Endothelial cell of umbilical vein (primary cell): ENCODE measurements around the gene PAX9. TPM values are rescaled to one million over a fixed set of nuclear protein-coding genes. Genes with fewer than 3 reads are reported as not detected.

Experiments
- BruUV-seq: library from RNA; stranded (reverse); fragments of 400-500 nt; replicated peaks from 2 replicates; lab custom pipeline; 2021; lab: Mats Ljungman, UMichigan
- CTCF ChIA-PET: fragments of 300-600, 350-600 bp; sonication (Branson Sonifier 250); formaldehyde crosslinking; loops from one replicate; lab custom pipeline; 2021; ENCODE audit warnings: antibody characterized with exemption, inconsistent platforms; lab: Charles Lee
- POLR2A ChIA-PET: fragments of 300-600, 350-600 bp; sonication (Branson Sonifier 250); formaldehyde crosslinking; loops from one replicate; lab custom pipeline; 2021; ENCODE audit warnings: antibody characterized with exemption, inconsistent platforms; lab: Charles Lee
- DNase-seq: peaks from one replicate; pipeline ENCODE4 v3.0.0-alpha.2; 2011; ENCODE audit warnings: low read depth, low spot score
- FAIRE-seq: peaks from 2 replicates; lab custom pipeline; 2011; peaks lifted over from hg19 to GRCh38; lab: Jason Lieb, UNC
- H2AFZ ChIP-seq: 2 replicates; pipeline ENCODE4 v1.6.0; 2012; ENCODE audit warnings: low read depth, low read length, control low read depth, inconsistent platforms
- H3K27ac ChIP-seq: 2 replicates; pipeline ENCODE4 v1.5.1; 2011; ENCODE audit warnings: low read depth, mild to moderate bottlenecking, control low read depth, low read length, moderate library complexity; ENCODE audit not compliant: insufficient read depth
- H3K27me3 ChIP-seq, 2 experiments: 2 replicates each; pipeline versions ENCODE4 v1.6.0 to v1.6.1; 2011; ENCODE audit warnings: low read length in 2 of 2, mixed read lengths in 1 of 2; ENCODE audit not compliant: control insufficient read depth in 2 of 2, insufficient read depth in 2 of 2
- H3K36me3 ChIP-seq, 2 experiments: 2 replicates in 1 of 2; 3 replicates in 1 of 2; pipeline ENCODE4 v1.5.1; 2011; ENCODE audit warnings: low read length in 2 of 2, mild to moderate bottlenecking in 1 of 2, moderate library complexity in 1 of 2; ENCODE audit not compliant: control insufficient read depth in 2 of 2, insufficient read depth in 2 of 2; ENCODE audit errors: extremely low read depth in 1 of 2
- H3K4me1 ChIP-seq: 3 replicates; pipeline ENCODE4 v1.5.1; 2011; ENCODE audit warnings: mild to moderate bottlenecking, low read length; ENCODE audit not compliant: control insufficient read depth, insufficient read depth; ENCODE audit errors: extremely low read depth
- H3K4me2 ChIP-seq: 2 replicates; pipeline ENCODE4 v1.6.1; 2011; ENCODE audit warnings: low read length, control low read depth, mixed read lengths; ENCODE audit not compliant: insufficient read depth
- H3K4me3 ChIP-seq, 3 experiments: fragments of 200-600 bp in 1 of 3; sonication (generic), shearing (Covaris generic) in 1 of 3; replicated peaks in 1 of 3; 2 replicates each; pipeline ENCODE4 v1.5.1; 2011 to 2016; ENCODE audit warnings: control low read depth in 3 of 3, low read length in 3 of 3, mild to moderate bottlenecking in 2 of 3, inconsistent platforms in 1 of 3, low read depth in 1 of 3, moderate library complexity in 1 of 3; ENCODE audit not compliant: insufficient read depth in 1 of 3
- H3K79me2 ChIP-seq: 2 replicates; pipeline ENCODE4 v1.6.0; 2012; ENCODE audit warnings: low read length, inconsistent platforms; ENCODE audit not compliant: control insufficient read depth, insufficient read depth
- H3K9ac ChIP-seq: replicated peaks from 2 replicates; pipeline ENCODE3; 2011; ENCODE audit warnings: low read length, control low read depth; ENCODE audit not compliant: insufficient read depth; ENCODE audit errors: extremely low read depth
- H3K9me1 ChIP-seq: replicated peaks from 3 replicates; pipeline ENCODE4 v1.6.0; 2011; ENCODE audit warnings: mild to moderate bottlenecking, low read length; ENCODE audit not compliant: control insufficient read depth, insufficient read depth; ENCODE audit errors: extremely low read depth
- H3K9me3 ChIP-seq: replicated peaks from 2 replicates; pipeline ENCODE4 v1.5.1; 2012; ENCODE audit warnings: low read length, inconsistent platforms; ENCODE audit not compliant: control insufficient read depth, insufficient read depth
- H4K20me1 ChIP-seq: replicated peaks from 2 replicates; pipeline ENCODE3; 2011; ENCODE audit warnings: mild to moderate bottlenecking, low read length; ENCODE audit not compliant: control insufficient read depth, insufficient read depth; ENCODE audit errors: extremely low read depth
- CTCF ChIP-seq, 2 donors: IDR thresholded peaks; 1 replicate in 1 of 2; 2 replicates in 1 of 2; pipeline ENCODE4 v1.5.1; 2011; ENCODE audit warnings: low read length in 2 of 2, mild to moderate bottlenecking in 2 of 2, moderate library complexity in 2 of 2, control low read depth in 1 of 2, inconsistent platforms in 1 of 2, low read depth in 1 of 2; ENCODE audit not compliant: insufficient read depth in 1 of 2; ENCODE audit errors: extremely low read depth in 1 of 2
- EZH2 ChIP-seq: IDR thresholded peaks from 2 replicates; pipeline ENCODE4 v1.6.1; 2012; ENCODE audit warnings: borderline replicate concordance, low read depth, mild to moderate bottlenecking, moderate library complexity, low read length, inconsistent platforms; ENCODE audit not compliant: severe bottlenecking
- FOS ChIP-seq: IDR thresholded peaks from 2 replicates; pipeline ENCODE4 v1.6.1; 2011; ENCODE audit warnings: mild to moderate bottlenecking, low read length, moderate library complexity, borderline replicate concordance; ENCODE audit not compliant: insufficient read depth
- GATA2 ChIP-seq: IDR thresholded peaks from 2 replicates; pipeline ENCODE4 v1.7.0; 2011; ENCODE audit warnings: low read depth, mild to moderate bottlenecking, moderate library complexity, mixed read lengths, low read length; ENCODE audit not compliant: insufficient read length, insufficient read depth
- JUN ChIP-seq: IDR thresholded peaks from 2 replicates; pipeline ENCODE4 v1.6.1; 2011; ENCODE audit warnings: borderline replicate concordance, low read depth; ENCODE audit not compliant: insufficient read length, insufficient read depth
- MAX ChIP-seq: IDR thresholded peaks from 2 replicates; pipeline ENCODE4 v1.6.1; 2011; ENCODE audit not compliant: insufficient read depth, insufficient read length
- MYC ChIP-seq: IDR thresholded peaks from one replicate; pipeline ENCODE4 v1.6.1; 2011; ENCODE audit warnings: mild to moderate bottlenecking, low read depth, low read length
- POLR2A ChIP-seq: IDR thresholded peaks from 2 replicates; pipeline ENCODE4 v1.6.1; 2012; ENCODE audit warnings: low read depth, mild to moderate bottlenecking, control low read depth, low read length
- POLR2AphosphoS5 ChIP-seq: IDR thresholded peaks from 2 replicates; pipeline ENCODE4 v1.6.1; 2012; ENCODE audit warnings: low read depth, mild to moderate bottlenecking, control low read depth, low read length, moderate library complexity; ENCODE audit not compliant: insufficient read depth
- dilution Hi-C: fragments of 300-500 bp; cut with MboI; formaldehyde crosslinking; loops from one replicate; pipeline ENCODE4 v1.15.0; 2019; ENCODE audit warnings: low sequenced_read_pairs; ENCODE audit not compliant: extremely low pct_ligation_motif_present
- intact Hi-C: fragments of 100-400 bp; cut with micrococcal nuclease; formaldehyde crosslinking; loops from one replicate; pipeline ENCODE4 v1.10.0; 2022
- polyA plus RNA-seq, 4 experiments: library from polyadenylated mRNA; depleted of rRNA in 3 of 4; stranded (reverse) in 3 of 4; unstranded in 1 of 4; fragments of >200 nt; gene quantifications; 2 replicates each; pipeline versions ENCODE4 v1.2.1 to v1.2.3, GENCODE V29; 2011 to 2012; ENCODE audit warnings: missing spikeins in 1 of 4
- total RNA-seq: library from RNA; stranded (reverse); gene quantifications from 2 replicates; pipeline ENCODE4 v1.2.3, GENCODE V29; 2021

Gene PAX9
- total and polyA plus RNA-seq, 2 donors (not counting 3 experiments of a cell fraction or from before 2014, with no cell fraction given): 0.37 to 0.44 TPM

- TF ChIP-seq MAX (no peak), GATA2 (no peak), POLR2A (no peak), MYC (no peak), EZH2 (no peak), POLR2AphosphoS5 (no peak), JUN (no peak), FOS (no peak), CTCF (IDR thresholded peaks at IDR 0.05; ENCODE audit: extremely low read depth in 1 of 2, insufficient read depth in 1 of 2, low read depth in 1 of 2, low read length in 2 of 2) (no peak)
- DNase-seq (no peak), FAIRE-seq (no peak)
- Histone ChIP-seq H3K27ac (no peak overlapping the region), H3K9ac (no peak overlapping the region), H4K20me1 (no peaks in the 10 kb centered on the region), H3K27me3 (peaks cover 0 to 2% of the 10 kb centered on the region in 2 experiments), H3K4me1 (no peaks in the 10 kb centered on the region), H3K9me1 (no peaks in the 10 kb centered on the region), H3K36me3 (no peaks in the 10 kb centered on the region), H3K4me3 (no peak overlapping the region), H3K4me2 (no peak overlapping the region), H3K9me3 (no peaks in the 10 kb centered on the region), H2AFZ (no peak overlapping the region), H3K79me2 (no peaks in the 10 kb centered on the region)
- intact Hi-C loops: no loop called here
- ChIA-PET CTCF (no interaction called here), POLR2A (no interaction called here)
- dilution Hi-C loops: no loop called here
- BruUV-seq: no TSS peak
Observed at GRCh38 chr14:36707570-36707969, 45.9 kb downstream of the PAX9 start.
